H1 (cell line): Measurements from ENCODE around the gene PPIL6. TPM values are rescaled to one million over a fixed set of nuclear protein-coding genes. Genes with fewer than 3 reads are reported as not detected.

Experiments used
- ASH2L ChIP-seq: fragments of 200-600, 300-600 bp; sonication (generic); IDR thresholded peaks from one replicate; pipeline ENCODE4 v1.7.1; 2017; ENCODE audit warnings: low read length
- CHD2 ChIP-seq: IDR thresholded peaks from 2 replicates; pipeline ENCODE4 v1.6.1; 2012; ENCODE audit warnings: low read length, improper control_type of control experiment
- USF2 ChIP-seq: IDR thresholded peaks from 2 replicates; pipeline ENCODE4 v1.6.1; 2011; ENCODE audit warnings: low read length, improper control_type of control experiment
- polyA plus RNA-seq, 7 experiments: library from polyadenylated mRNA; depleted of rRNA in 3 of 7; stranded (reverse) in 5 of 7; unstranded in 2 of 7; fragments of >200 nt in 5 of 7; fragments of 200-250 nt in 2 of 7; gene quantifications; 1 replicate in 5 of 7; 2 replicates in 1 of 7; 4 replicates in 1 of 7; pipeline versions ENCODE4 v1.2.1 to v1.2.3, GENCODE V29; 2011 to 2013; ENCODE audit warnings: missing spikeins in 2 of 7, mixed read lengths in 2 of 7
- total RNA-seq: library from RNA; stranded (reverse); fragmentation: NEBNext Ultra II Directional; extraction: Animal tissue kit (Norgen Biotek cat#: 25700); gene quantifications from 2 replicates; pipeline ENCODE4 v1.2.1, GENCODE V29; 2021

Gene PPIL6
- total and polyA plus RNA-seq, 2 of the 8 experiments (the other 6 are each of a cell fraction or from before 2014, with no cell fraction given): 0.42 to 1.3 TPM

- TF ChIP-seq USF2 (no peak), CHD2 (no peak), ASH2L (no peak)
These were observed 32.7 kb upstream of the PPIL6 start (continued) for GRCh38 chr6:109473120-109473519.
